NCI-H2196 (cell line): ENCODE data around the gene ODAD4.

Source experiments
- DNase-seq: peaks from one replicate; lab custom pipeline; 2025; ENCODE audit not compliant: unreplicated experiment; lab: John Stamatoyannopoulos, UW

The ODAD4 gene

DNA sequence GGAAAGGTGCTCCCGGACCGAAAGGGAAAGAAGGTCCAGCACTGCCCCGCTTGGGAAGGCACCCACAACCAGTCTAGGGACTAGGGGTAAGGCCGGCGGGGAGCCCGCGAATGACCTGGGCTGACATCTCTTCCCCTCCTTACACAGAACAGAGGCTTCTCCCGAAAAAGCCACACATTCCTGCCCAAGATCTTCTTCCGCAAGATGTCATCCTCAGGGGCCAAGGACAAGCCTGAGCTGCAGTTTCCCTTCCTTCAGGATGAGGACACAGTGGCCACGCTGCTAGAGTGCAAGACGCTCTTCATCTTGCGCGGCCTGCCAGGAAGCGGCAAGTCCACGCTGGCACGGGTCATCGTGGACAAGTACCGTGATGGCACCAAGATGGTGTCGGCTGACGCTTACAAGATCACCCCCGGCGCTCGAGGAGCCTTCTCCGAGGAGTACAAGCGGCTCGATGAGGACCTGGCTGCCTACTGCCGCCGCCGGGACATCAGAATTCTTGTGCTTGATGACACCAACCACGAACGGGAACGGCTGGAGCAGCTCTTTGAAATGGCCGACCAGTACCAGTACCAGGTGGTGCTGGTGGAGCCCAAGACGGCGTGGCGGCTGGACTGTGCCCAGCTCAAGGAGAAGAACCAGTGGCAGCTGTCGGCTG is 37.6 kb downstream of the ODAD4 start:
- no peak for DNase-seq

GRCh38 chr17:41968676-41969075 is 38.3 kb downstream of the ODAD4 start:
- DNase-seq = no peak

DNA sequence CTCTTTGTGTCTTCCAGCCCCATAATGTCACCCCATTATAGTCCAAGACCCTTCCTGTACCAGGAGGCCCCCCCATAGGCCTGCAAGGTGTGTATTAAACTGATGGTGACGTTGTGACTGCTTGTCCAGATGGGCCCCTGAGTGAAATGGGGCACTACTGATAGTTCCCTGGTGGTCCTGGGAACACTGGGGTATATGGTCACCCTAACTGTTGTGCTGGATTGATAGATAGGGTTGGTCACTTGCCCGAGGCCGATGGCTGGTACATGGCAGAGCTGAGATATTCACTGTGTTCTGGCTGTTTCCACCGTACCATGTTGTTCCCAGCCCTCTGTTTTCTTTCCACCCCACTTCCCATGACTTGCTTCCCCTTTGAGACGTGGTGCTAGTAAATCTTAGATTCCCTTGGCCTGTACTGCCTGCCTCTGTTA is 40.5 kb downstream of the ODAD4 start:
- no peak for DNase-seq

DNA sequence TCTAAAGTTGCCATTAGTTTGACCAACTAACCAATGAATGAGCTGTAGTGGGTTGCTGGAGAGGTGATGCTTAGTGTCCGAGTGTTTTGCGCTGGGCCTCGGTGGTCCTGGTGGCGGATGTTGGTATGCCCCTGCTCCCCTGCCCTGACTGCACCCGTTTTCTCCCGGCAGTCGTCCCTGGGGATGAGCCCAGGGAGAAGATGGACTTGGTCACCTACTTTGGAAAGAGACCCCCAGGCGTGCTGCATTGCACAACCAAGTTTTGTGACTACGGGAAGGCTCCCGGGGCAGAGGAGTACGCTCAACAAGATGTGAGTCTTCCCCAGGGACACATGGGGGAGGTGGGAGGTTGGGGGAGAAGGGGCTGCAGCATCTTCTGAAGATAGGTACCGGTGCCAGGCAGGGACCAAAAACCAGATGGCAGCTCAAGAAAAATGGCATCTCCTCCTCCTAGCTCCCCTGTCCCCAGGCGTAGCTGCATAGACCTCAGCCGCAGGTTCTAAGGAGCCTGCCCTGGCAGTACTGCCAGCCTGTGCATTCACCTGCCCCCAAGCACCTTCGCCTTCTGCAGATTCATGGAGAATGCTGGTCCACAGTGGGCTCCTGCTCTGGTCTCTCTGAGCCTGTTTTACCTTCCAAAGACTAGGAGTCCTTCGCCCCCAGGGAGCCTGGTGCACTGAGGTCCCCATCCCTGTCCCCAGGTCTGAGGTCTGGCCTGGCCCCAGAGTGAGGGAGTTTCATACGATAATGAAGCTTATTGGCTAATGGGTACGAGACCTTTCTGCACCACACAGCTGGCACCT is 41.5 kb downstream of the ODAD4 start:
- DNase-seq = no peak

- peak; percentile 72 for DNase-seq
Observed at GRCh38 chr17:41972571-41973407, 42.4 kb downstream of the ODAD4 start.

DNA sequence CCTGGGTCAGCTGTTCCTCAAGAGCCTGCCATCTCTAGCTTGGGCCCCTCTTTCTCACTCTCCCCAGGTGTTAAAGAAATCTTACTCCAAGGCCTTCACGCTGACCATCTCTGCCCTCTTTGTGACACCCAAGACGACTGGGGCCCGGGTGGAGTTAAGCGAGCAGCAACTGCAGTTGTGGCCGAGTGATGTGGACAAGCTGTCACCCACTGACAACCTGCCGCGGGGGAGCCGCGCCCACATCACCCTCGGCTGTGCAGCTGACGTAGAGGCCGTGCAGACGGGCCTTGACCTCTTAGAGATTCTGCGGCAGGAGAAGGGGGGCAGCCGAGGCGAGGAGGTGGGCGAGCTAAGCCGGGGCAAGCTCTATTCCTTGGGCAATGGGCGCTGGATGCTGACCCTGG is 43.0 kb downstream of the ODAD4 start:
- DNase-seq = no peak

DNA sequence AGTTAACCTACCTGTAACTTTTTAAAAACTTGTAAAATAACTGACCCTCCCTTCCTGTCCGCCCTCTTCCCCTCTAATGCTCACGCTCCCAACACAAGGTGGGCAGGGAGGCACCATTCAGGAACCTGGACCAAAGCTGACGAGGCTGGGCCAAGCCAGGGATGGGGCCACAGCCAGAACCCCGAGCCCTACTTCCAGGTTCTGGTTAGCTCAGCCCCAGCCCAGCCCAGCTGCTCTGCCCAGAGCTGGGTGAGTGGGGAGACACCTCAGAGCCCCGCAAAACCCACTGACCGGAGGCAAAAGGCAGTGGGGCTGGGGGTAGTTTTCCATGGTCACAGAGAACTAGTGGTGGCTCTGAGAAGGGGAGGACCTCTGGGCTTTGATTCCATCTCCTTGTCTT is 43.6 kb downstream of the ODAD4 start:
- no peak for DNase-seq

DNA sequence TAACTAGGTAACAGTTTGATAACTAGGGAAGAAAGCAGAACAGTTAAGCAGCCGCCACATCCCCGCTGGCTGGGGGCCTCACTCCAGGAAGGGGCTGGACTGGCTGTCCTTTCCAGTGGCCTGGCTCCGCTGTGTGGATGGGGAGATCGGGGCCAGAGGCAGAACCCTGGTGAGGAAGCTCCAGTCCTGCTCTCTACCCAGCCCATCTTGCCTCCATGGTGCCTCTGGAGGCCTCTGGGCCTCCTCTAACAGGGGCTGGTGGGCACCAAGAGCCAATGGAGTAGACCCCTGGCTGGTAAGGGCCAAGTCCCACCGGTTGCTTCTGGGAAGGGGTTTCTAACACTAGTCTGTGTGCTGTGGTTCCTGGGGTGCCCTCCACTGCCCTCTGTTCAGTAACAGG is 44.2 kb downstream of the ODAD4 start:
- no peak for DNase-seq

GRCh38 chr17:41975099-41976083 is 45.0 kb downstream of the ODAD4 start:
- no peak for DNase-seq

DNA sequence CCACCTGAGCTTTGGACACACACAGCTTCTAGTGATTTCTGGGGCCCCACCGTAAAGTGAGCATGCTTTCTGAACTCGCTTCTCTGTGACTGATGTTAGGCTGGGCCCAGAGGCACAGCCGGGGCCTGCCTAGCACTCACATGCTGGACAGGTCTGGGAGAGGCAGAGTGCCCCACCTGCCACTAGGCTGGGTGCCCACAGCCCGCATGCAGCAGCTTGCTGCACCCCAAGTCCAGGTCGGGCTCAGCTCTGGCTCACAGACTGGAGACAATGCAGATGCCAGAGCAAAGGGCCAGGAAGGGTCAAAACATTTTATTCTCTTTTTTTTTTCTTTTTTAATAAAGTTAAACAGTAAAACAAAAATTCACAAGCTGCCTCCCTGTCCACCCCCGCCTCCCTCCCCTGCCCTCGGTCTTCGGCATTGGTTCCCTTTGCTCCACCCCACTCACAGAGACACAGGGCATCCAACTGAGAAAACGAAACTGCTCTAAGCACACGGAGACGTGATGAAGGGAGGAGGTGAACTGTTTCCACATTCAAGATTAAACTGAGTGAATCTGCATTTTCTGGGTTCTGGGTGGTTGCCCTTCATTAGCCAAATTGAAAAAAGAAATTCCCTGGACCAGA is 45.8 kb downstream of the ODAD4 start:
- no peak for DNase-seq

DNA sequence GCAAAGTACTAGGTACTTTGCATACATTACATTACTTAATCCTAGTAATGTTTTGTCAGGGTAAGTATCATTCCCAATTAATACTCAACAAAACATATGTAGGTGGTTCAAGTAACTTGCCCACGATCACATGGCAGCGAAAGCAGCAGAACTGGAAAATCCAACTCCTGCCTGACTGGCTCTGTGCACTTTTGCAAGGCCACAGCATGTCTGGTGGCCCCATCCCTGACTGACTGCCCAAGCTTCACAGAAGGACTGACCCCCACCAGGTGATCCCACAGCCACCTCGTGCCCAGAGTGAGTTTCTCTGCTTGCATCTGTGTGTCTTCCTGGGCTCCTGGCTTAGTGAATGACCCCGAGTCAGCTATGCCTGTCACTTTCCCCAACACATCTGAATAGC is 47.6 kb downstream of the ODAD4 start:
- DNase-seq = no peak

DNA sequence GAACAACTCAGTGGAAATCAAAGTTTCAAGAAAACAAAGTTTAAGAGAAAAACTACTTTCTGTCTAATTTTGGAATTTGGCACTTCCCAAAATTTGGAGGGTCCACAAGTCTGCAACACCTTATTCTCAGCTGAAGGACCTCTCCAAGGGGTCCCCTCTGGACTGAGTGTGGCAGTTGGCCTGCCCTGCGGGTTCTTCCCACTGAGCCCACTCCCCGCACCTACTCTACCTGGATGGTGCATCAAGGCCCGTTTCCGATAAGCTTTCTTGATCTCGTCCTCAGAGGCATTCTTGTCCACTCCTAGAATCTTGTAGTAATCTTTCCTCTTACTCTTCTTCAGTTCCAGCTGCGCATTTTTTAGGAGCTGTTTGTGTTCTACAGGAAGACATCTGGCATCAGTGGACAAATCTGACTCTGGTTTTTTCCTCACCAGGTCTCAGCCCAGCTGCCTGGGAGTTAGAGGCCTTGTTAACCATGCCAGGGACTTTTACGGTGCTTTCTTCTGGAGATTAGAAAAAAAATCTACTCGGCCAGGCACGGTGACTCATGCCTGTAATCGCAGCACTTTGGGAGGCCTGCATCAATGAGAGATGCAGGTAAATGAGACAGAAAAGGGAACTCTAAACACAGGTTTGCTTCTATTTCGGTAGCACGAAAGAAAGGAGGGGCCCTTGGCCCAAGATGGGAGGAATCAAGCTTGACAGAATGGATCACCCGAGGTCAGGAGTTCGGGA is 51.8 kb downstream of the ODAD4 start:
- DNase-seq = no peak

DNA sequence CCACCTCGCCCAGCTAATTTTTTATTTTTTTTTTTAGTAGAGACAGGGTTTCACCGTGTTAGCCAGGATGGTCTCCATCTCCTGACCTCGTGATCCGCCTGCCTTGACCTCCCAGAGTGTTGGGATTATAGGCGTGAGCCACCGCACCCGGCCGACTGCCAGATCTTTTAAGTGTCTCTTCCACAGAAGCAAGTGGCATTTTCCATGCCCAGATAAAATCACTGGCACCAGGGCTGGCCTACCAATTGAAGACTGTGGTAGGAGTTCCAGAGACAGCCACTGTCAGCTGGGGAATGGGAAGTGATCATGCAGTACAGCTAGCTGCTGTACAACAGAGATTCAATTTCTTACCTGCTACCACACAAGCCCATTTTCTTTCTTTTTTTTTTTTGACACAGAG is 54.0 kb downstream of the ODAD4 start:
- no peak for DNase-seq

DNA sequence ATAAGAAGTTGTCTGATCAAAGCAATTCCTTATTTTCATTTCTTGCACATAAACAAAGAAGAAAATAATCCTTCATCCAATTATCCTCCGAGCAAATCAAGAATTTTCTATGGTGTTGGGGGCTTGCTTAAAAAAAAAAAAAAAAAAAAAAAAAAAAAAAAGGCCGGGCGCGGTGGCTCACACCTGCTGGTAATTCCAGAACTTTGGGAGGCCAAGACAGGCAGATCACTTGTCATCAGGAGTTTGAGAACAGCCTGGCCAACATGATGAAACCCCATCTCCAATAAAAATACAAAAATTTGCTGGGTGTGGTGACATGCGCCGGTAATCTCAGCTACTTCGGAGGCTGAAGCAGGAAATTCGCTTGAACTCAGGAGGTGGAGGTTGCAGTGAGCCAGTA is 55.5 kb downstream of the ODAD4 start:
- no peak for DNase-seq

GRCh38 chr17:41986634-41987033 is 56.2 kb downstream of the ODAD4 start:
- no peak for DNase-seq

DNA sequence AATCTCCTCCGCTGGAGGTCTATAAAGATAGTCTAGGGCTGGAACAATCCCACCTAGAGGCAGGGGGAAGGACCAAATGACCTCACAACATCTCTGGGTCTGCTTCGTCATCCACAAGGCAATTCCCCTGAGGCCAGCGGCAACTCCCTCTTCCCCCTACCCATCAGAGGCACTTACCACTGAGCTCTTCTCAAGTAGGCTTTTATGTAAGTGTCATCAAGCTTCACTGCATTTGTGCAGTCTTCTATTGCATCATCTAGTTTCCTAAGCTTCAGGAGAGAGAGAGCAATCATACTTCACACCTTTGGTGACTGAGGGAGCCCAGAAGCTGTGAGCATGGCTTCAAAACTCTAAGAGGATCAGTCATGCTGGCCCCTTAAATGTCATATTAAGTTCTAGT is 57.2 kb downstream of the ODAD4 start:
- DNase-seq = no peak

DNA sequence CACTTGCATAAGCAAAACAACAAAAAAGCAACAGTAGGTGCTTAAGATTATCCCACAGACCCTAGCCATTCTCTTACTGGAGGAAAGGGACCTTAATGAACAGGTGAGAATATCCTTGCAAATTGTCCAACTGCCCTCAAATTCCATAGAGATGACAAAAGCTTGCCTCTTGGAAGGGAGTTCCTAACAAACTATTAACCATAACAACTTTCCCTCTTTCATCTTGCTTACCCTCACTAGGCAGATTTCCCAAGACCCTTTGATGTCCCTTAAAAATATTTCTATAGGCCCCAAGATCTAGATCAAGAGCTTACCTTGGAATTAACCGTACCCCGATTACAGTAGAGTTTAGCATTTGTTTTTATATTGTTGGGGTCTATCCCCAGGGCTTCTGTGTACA is 58.0 kb downstream of the ODAD4 start:
- DNase-seq = no peak

DNA sequence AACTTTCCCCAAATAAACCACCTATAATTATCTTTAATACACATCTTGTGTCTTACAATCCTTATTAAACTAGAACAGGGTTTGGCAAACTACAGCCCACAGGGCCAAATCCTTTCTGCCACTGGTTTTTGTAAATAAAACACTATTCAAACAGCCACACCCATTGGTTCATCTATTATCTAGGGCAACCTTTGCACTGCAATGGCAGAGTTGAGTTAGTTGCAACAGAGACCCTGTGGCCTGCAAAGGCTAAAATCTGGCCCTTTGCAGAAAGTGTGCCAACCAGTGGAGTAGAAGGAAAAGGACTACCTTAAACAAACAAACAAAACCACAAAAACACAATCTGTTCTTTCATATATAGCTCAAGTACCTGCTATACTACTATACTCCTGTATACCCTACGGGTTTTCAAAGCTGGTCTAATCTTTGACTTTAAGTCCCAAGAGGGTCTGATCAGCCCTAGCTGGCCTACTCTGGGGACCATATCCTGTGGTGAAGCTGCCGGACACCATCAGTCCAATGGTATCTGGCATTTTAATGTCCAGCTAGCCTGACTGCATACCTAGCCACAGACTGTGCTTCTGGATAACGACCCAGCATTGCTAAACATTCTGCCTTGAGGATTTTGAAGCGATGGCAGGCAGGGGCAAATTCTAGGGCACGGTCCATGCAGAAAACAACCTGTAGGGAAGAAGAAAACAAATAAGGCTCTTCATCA is 59.4 kb downstream of the ODAD4 start:
- no peak for DNase-seq

- no peak for DNase-seq
Observed at GRCh38 chr17:41992576-41992975, 62.2 kb downstream of the ODAD4 start.
